GM18909 (cell line): Measurements from ENCODE around the gene NEURL1.

Experiments used
- ATAC-seq: cut with Tn5 transposase; IDR thresholded peaks from one replicate; pipeline ENCODE4 v1.9.1; 2021; ENCODE audit warnings: mild to moderate bottlenecking; ENCODE audit not compliant: unreplicated experiment, poor library complexity

NEURL1 gene

DNA sequence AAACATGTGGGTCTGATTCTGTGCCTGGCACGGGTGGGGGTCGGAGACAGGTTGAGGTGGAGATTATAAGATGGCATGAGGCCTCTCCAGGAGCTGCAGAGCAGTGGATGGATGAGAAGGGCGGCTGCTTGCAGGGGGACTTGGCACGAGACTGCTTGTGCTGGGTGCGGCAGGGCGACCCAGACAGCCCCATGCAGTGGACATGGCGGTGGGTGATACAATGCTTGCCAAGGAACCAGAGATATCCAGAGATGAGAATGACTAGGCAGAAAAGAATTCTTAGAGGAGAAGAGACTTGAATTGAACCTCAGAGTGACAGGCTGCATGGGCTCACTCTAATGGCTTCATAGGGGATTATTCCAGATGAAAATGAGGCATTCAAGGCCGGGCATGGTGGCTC lies 145.4 kb downstream of the NEURL1 start:
- no peak for ATAC-seq

DNA sequence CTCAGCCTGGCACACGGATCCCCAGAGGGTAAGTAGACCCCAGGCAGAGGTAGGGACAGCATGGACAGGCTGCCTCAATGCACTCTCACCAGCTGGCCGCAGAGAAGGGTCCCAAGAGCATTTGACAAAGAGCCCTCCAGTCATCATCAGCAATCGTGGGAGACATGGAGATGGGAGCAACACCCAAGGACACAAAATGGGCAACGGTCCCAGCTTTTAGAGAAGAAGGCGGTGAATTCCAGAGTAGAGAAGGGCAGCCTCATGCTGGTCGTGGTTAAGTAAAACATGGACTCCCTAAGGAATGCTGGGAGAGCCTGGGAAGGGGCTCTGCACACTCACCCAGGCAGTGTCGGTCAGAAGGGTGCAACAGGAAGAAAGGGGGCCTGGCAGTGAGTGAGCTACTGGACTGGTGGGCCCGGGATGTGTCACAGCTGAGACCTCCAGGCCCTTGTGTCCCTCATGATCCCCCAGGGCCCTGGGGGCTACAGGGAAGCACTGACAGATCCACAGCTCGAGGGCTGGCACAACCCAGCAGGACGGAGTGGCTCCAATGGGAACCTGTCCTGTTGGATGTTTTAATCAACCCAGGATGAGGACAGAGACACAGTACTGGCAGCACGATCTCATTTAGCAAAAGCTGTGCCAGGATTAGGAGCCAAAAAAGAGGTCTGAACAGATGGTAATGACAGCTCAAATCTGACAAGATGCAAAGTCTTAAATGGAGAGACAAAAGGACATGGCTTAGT lies 147.1 kb downstream of the NEURL1 start:
- no peak for ATAC-seq

DNA sequence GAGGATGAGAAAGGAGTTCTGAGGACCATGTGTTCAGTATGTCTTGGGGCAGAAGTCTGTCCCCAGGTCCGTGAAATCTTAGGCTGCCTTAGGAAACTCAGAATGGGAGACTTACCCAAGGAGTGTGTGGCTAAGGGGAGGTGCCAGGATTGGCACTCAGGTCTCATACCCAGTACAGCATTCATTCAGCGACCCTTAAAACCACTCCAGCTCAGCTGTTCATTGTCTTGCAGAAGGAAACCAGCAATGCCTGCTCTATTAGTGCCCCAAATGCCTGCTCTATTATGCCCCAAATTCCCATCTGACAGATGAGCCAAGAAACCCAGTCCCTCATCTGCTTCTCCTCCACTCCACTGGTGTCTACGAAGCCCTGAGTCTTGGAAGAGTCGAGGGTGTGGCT lies 147.8 kb downstream of the NEURL1 start:
- no peak for ATAC-seq
